Esophagus squamous epithelium (tissue), 4 donors: ENCODE results near the gene PLCB1.

ENCODE experiments used
- POLR2A ChIP-seq, 4 donors: fragments of 450-650 bp; IDR thresholded peaks; one replicate each; pipeline ENCODE4 v1.6.1; 2017; ENCODE audit warnings: antibody characterized with exemption in 4 of 4, mild to moderate bottlenecking in 4 of 4, moderate library complexity in 3 of 4
- TF ChIP-seq, protein P1 (sequence below), 6 experiments: fragments of 450-650 bp in 4 of 6; fragments of 200-600 bp in 2 of 6; sonication (generic) in 2 of 6; IDR thresholded peaks; one replicate each; pipeline ENCODE4 v1.5.1; 2016 to 2019; ENCODE audit warnings: antibody characterized with exemption in 6 of 6, mild to moderate bottlenecking in 4 of 6, moderate library complexity in 4 of 6

DNA sequence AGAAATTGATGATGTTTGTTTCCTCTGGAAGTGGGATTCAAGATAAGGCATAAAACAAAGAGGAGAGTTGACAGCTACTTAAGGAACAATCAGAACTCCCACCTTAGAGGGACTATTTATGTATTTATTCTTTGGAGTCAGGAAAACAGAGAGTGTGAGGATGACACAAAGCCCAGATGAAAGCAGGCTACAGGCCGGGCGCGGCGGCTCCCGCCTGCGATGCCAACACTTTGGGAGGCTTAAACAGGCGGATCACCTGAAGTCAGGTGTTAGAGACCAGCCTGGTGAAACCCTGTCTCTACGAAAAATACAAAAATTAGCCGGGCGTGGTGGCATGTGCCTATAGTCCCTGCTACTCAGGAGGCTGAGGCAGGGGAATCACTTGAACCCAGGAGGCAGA, 543.8 kb downstream of the PLCB1 start:
- TF ChIP-seq, protein P1, sequence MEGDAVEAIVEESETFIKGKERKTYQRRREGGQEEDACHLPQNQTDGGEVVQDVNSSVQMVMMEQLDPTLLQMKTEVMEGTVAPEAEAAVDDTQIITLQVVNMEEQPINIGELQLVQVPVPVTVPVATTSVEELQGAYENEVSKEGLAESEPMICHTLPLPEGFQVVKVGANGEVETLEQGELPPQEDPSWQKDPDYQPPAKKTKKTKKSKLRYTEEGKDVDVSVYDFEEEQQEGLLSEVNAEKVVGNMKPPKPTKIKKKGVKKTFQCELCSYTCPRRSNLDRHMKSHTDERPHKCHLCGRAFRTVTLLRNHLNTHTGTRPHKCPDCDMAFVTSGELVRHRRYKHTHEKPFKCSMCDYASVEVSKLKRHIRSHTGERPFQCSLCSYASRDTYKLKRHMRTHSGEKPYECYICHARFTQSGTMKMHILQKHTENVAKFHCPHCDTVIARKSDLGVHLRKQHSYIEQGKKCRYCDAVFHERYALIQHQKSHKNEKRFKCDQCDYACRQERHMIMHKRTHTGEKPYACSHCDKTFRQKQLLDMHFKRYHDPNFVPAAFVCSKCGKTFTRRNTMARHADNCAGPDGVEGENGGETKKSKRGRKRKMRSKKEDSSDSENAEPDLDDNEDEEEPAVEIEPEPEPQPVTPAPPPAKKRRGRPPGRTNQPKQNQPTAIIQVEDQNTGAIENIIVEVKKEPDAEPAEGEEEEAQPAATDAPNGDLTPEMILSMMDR (IDR thresholded peaks at IDR 0.05): no peak
- TF ChIP-seq POLR2A (IDR thresholded peaks at IDR 0.05): no peak
